ENCODE measurements around the gene LAMA3.

Gene LAMA3

GRCh38 chr18:23827681-23828080, 138.4 kb downstream of the LAMA3 start:
- DNase-seq = no peak

GRCh38 chr18:23828426-23828825, 139.2 kb downstream of the LAMA3 start:
- no peak for DNase-seq

GRCh38 chr18:23832911-23833310, 143.7 kb downstream of the LAMA3 start:
- no peak for DNase-seq

- DNase-seq = no peak
Observed at GRCh38 chr18:23833714-23834113, 144.5 kb downstream of the LAMA3 start.

GRCh38 chr18:23835091-23835490, 145.8 kb downstream of the LAMA3 start:
- no peak for DNase-seq

GRCh38 chr18:23835506-23835905, 146.3 kb downstream of the LAMA3 start:
- no peak for DNase-seq

- no peak for DNase-seq
Observed at GRCh38 chr18:23837591-23837990, 148.3 kb downstream of the LAMA3 start.

- no peak for DNase-seq
Observed at GRCh38 chr18:23838233-23838632, 149.0 kb downstream of the LAMA3 start.

GRCh38 chr18:23838801-23839366, 149.6 kb downstream of the LAMA3 start:
- DNase-seq = no peak

- DNase-seq = no peak
Observed at GRCh38 chr18:23842305-23842704, 153.1 kb downstream of the LAMA3 start.

GRCh38 chr18:23844991-23845680, 155.9 kb downstream of the LAMA3 start:
- DNase-seq = no peak

- DNase-seq = no peak
Observed at GRCh38 chr18:23845988-23846630, 156.9 kb downstream of the LAMA3 start.

GRCh38 chr18:23847321-23847986, 158.2 kb downstream of the LAMA3 start:
- DNase-seq = no peak

- DNase-seq = no peak
Observed at GRCh38 chr18:23849141-23849540, 159.9 kb downstream of the LAMA3 start.

GRCh38 chr18:23850215-23850614, 161.0 kb downstream of the LAMA3 start:
- DNase-seq = no peak

GRCh38 chr18:23851470-23852002, 162.3 kb downstream of the LAMA3 start:
- no peak for DNase-seq

GRCh38 chr18:23852236-23853045, 163.2 kb downstream of the LAMA3 start:
- no peak for DNase-seq

GRCh38 chr18:23853448-23854195, 164.4 kb downstream of the LAMA3 start:
- DNase-seq = no peak

- DNase-seq = no peak
Observed at GRCh38 chr18:23855721-23856120, 166.5 kb downstream of the LAMA3 start.

GRCh38 chr18:23856466-23857163, 167.4 kb downstream of the LAMA3 start:
- no peak for DNase-seq

- DNase-seq = no peak
Observed at GRCh38 chr18:23857164-23857552, 167.9 kb downstream of the LAMA3 start.
